Astrocyte (in vitro differentiated cells and primary cell): Measurements from ENCODE around the gene MAGI1.
"Not testable (repeated sequence)": the region's sequence is repeated elsewhere in the genome, so short reads cannot be mapped to it uniquely, and the experiment has no call there.

Experiments
- EZH2 ChIP-seq: IDR thresholded peaks from 2 replicates; pipeline ENCODE4 v1.6.1; 2012; ENCODE audit warnings: mild to moderate bottlenecking, low read length, inconsistent platforms; ENCODE audit not compliant: insufficient read depth
- TF ChIP-seq, protein P1 (sequence below): IDR thresholded peaks from 2 replicates; pipeline ENCODE4 v1.5.1; 2011; ENCODE audit warnings: low read depth, mild to moderate bottlenecking, inconsistent platforms, low read length, moderate library complexity; ENCODE audit not compliant: insufficient read depth

DNA sequence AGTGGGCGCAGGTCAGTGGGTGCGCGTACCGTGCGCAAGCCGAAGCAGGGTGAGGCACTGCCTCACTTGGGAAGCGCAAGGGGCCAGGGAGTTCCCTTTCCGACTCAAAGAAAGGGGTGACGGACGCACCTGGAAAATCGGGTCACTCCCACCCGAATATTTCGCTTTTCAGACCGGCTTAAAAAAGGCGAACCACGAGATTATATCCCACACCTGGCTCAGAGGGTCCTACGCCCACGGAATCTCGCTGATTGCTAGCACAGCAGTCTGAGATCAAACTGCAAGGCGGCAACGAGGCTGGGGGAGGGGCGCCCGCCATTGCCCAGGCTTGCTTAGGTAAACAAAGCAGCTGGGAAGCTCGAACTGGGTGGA, 529.3 kb downstream of the MAGI1 start:
- TF ChIP-seq, protein P1, sequence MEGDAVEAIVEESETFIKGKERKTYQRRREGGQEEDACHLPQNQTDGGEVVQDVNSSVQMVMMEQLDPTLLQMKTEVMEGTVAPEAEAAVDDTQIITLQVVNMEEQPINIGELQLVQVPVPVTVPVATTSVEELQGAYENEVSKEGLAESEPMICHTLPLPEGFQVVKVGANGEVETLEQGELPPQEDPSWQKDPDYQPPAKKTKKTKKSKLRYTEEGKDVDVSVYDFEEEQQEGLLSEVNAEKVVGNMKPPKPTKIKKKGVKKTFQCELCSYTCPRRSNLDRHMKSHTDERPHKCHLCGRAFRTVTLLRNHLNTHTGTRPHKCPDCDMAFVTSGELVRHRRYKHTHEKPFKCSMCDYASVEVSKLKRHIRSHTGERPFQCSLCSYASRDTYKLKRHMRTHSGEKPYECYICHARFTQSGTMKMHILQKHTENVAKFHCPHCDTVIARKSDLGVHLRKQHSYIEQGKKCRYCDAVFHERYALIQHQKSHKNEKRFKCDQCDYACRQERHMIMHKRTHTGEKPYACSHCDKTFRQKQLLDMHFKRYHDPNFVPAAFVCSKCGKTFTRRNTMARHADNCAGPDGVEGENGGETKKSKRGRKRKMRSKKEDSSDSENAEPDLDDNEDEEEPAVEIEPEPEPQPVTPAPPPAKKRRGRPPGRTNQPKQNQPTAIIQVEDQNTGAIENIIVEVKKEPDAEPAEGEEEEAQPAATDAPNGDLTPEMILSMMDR, result not testable (repeated sequence)
- not testable (repeated sequence) for TF ChIP-seq EZH2
